Fibroblast of skin of back (primary cell): ENCODE data around the gene SEC24B.

ENCODE experiments used
- DNase-seq: peaks from one replicate; pipeline ENCODE4 v3.0.0-alpha.2; 2013

Gene SEC24B

GRCh38 chr4:109588176-109588575 lies 154.6 kb downstream of the SEC24B start:
- no peak for DNase-seq

GRCh38 chr4:109589119-109589518 lies 155.5 kb downstream of the SEC24B start:
- DNase-seq: no peak

GRCh38 chr4:109589605-109590004 lies 156.0 kb downstream of the SEC24B start:
- DNase-seq: no peak
